ENCODE measurements around the gene TFF3. TPM values are rescaled to one million over a fixed set of nuclear protein-coding genes. Genes with fewer than 3 reads are reported as not detected.

The TFF3 gene
- total and polyA plus RNA-seq, 2 donors = 6.8 to 9.9 TPM

- Histone ChIP-seq H3K36me3 (ENCODE audit: insufficient read depth) (no peaks in the 10 kb centered on the region), H3K27ac (ENCODE audit: low read depth) (no peak overlapping the region), H3K4me1 (ENCODE audit: insufficient read depth) (no peaks in the 10 kb centered on the region), H3K4me3 (ENCODE audit: low read depth, low read length) (no peak overlapping the region)
- 52% methylated on average over 11 of the region's 11 CpGs for WGBS
- no peak for DNase-seq (ENCODE audit: extremely low spot score)
These were observed 52.4 kb downstream of the TFF3 start for GRCh38 chr21:42262831-42263231.

- Histone ChIP-seq H3K36me3 (ENCODE audit: insufficient read depth) (no peaks in the 10 kb centered on the region), H3K4me1 (ENCODE audit: insufficient read depth) (no peaks in the 10 kb centered on the region), H3K4me3 (ENCODE audit: low read depth, low read length) (no peak overlapping the region), H3K27ac (ENCODE audit: low read depth) (no peak overlapping the region)
- WGBS = 70% methylated on average over 7 of the region's 7 CpGs
- DNase-seq (ENCODE audit: extremely low spot score) = no peak
These were observed 53.4 kb downstream of the TFF3 start for GRCh38 chr21:42261829-42262200.

Other genes with a start within 250 kb of the TFF3 start
- not detected for gene UMODL1, start 244.1 kb downstream of the TFF3 start, total RNA-seq
- gene UMODL1, start 244.1 kb downstream of the TFF3 start, polyA plus RNA-seq = not detected
- gene ABCG1, start 96.3 kb downstream of the TFF3 start, total RNA-seq = 12.7 TPM
- 16.3 TPM for gene ABCG1, start 96.3 kb downstream of the TFF3 start, polyA plus RNA-seq
- not detected for gene TFF2, start 35.6 kb upstream of the TFF3 start, total RNA-seq
- not detected for gene TFF2, start 35.6 kb upstream of the TFF3 start, polyA plus RNA-seq
- gene TFF1, start 51.1 kb upstream of the TFF3 start, total RNA-seq = not detected
- gene TFF1, start 51.1 kb upstream of the TFF3 start, polyA plus RNA-seq = not detected
- gene TMPRSS3, start 80.6 kb upstream of the TFF3 start, total RNA-seq = not detected
- gene TMPRSS3, start 80.6 kb upstream of the TFF3 start, polyA plus RNA-seq = not detected
- 0.32 TPM for gene UBASH3A, start 88.5 kb upstream of the TFF3 start, total RNA-seq
- 0.27 TPM for gene UBASH3A, start 88.5 kb upstream of the TFF3 start, polyA plus RNA-seq
- 0.26 TPM for gene RSPH1, start 180.8 kb upstream of the TFF3 start, total RNA-seq
- gene RSPH1, start 180.8 kb upstream of the TFF3 start, polyA plus RNA-seq = 0.84 TPM
- gene SLC37A1, start 198.4 kb upstream of the TFF3 start, total RNA-seq = 7.9 TPM
- 5.7 TPM for gene SLC37A1, start 198.4 kb upstream of the TFF3 start, polyA plus RNA-seq